IMR-90 (cell line): ENCODE results near the gene DENND6B. TPM values are rescaled to one million over a fixed set of nuclear protein-coding genes. Genes with fewer than 3 reads are reported as not detected.

Experiments used
- ATAC-seq: fragments of 200-7000 bp; cut with Tn5 transposase; 2 replicates; pipeline ENCODE4 v1.9.1; 2020; ENCODE audit warnings: low read depth, mild to moderate bottlenecking, moderate library complexity
- BruUV-seq: library from RNA; stranded (reverse); fragments of 400-500 nt; replicated peaks from 2 replicates; lab custom pipeline; 2021; lab: Mats Ljungman, UMichigan
- CTCF ChIA-PET: fragments of 300-600 bp; formaldehyde crosslinking; extraction: SDS; loops from one replicate; lab custom pipeline; 2021; ENCODE audit warnings: antibody characterized with exemption; lab: Yijun Ruan, JAX
- POLR2A ChIA-PET: fragments of 300-600 bp; sonication (Branson Sonifier 250); formaldehyde crosslinking; loops from one replicate; lab custom pipeline; 2022; ENCODE audit warnings: antibody characterized with exemption; ENCODE audit not compliant: unreplicated experiment; lab: Charles Lee
- DNase-seq: peaks from one replicate; pipeline ENCODE4 v3.0.0; 2013
- H2AFZ ChIP-seq: replicated peaks from 2 replicates; pipeline ENCODE3; 2013; ENCODE audit warnings: low read length, mild to moderate bottlenecking; ENCODE audit not compliant: poor library complexity
- H2AK5ac ChIP-seq: 2 replicates; pipeline ENCODE4 v1.6.1; 2013; ENCODE audit warnings: low read depth, low read length, inconsistent platforms
- H2AK9ac ChIP-seq: replicated peaks from 2 replicates; pipeline ENCODE3; 2013; ENCODE audit warnings: mild to moderate bottlenecking, low read depth, low read length, moderate library complexity; ENCODE audit not compliant: poor library complexity
- H2BK120ac ChIP-seq: 2 replicates; pipeline ENCODE4 v1.6.1; 2013; ENCODE audit warnings: low read depth, low read length, inconsistent platforms
- H2BK15ac ChIP-seq: 3 replicates; pipeline ENCODE4 v1.6.1; 2013; ENCODE audit warnings: low read depth, low read length, inconsistent platforms
- H2BK20ac ChIP-seq: 2 replicates; pipeline ENCODE4 v1.6.1; 2013; ENCODE audit warnings: low read depth, mild to moderate bottlenecking, inconsistent platforms, low read length, moderate library complexity
- H2BK5ac ChIP-seq: 2 replicates; pipeline ENCODE4 v1.6.1; 2013; ENCODE audit warnings: mild to moderate bottlenecking, low read depth, low read length, inconsistent platforms; ENCODE audit not compliant: poor library complexity, severe bottlenecking
- H3K14ac ChIP-seq: replicated peaks from 2 replicates; pipeline ENCODE4 v1.6.1; 2013; ENCODE audit warnings: low read depth, low read length, inconsistent platforms
- H3K18ac ChIP-seq: 2 replicates; pipeline ENCODE4 v1.6.1; 2013; ENCODE audit warnings: low read depth, low read length, control low read depth
- H3K23ac ChIP-seq: 2 replicates; pipeline ENCODE4 v1.6.1; 2013; ENCODE audit warnings: low read depth, low read length, inconsistent platforms
- H3K27ac ChIP-seq: 2 replicates; pipeline ENCODE4 v1.5.1; 2013; ENCODE audit warnings: mild to moderate bottlenecking, control low read depth, low read length; ENCODE audit not compliant: insufficient read depth
- H3K27me3 ChIP-seq: 2 replicates; pipeline ENCODE4 v1.6.1; 2013; ENCODE audit warnings: low read length; ENCODE audit not compliant: control insufficient read depth, insufficient read depth
- H3K36me3 ChIP-seq: 2 replicates; pipeline ENCODE4 v1.6.1; 2013; ENCODE audit warnings: low read length, mixed read lengths; ENCODE audit not compliant: control insufficient read depth, insufficient read depth
- H3K4ac ChIP-seq: 2 replicates; pipeline ENCODE4 v1.6.1; 2013; ENCODE audit warnings: low read depth, low read length, inconsistent platforms
- H3K4me1 ChIP-seq: 2 replicates; pipeline ENCODE4 v1.6.1; 2013; ENCODE audit warnings: low read length, mixed read lengths; ENCODE audit not compliant: control insufficient read depth, insufficient read depth
- H3K4me2 ChIP-seq: 2 replicates; pipeline ENCODE4 v1.6.1; 2013; ENCODE audit warnings: low read depth, mild to moderate bottlenecking, control low read depth, low read length, moderate library complexity
- H3K4me3 ChIP-seq: 2 replicates; pipeline ENCODE4 v1.5.1; 2013; ENCODE audit warnings: low read depth, mild to moderate bottlenecking, control low read depth, low read length, moderate library complexity; ENCODE audit not compliant: insufficient read depth
- H3K56ac ChIP-seq: 2 replicates; pipeline ENCODE4 v1.6.1; 2013; ENCODE audit warnings: low read length, inconsistent platforms; ENCODE audit not compliant: insufficient read depth; ENCODE audit errors: extremely low read depth
- H3K79me1 ChIP-seq, 2 experiments: 2 replicates each; pipeline ENCODE4 v1.6.1; 2013; ENCODE audit warnings: low read length in 2 of 2, inconsistent platforms in 1 of 2, low read depth in 1 of 2
- H3K9ac ChIP-seq: 2 replicates; pipeline ENCODE4 v1.6.1; 2013; ENCODE audit warnings: low read depth, low read length, control low read depth
- H3K9me1 ChIP-seq: 2 replicates; pipeline ENCODE4 v1.6.1; 2013; ENCODE audit warnings: low read length, inconsistent platforms; ENCODE audit not compliant: insufficient read depth
- H3K9me3 ChIP-seq: 2 replicates; pipeline ENCODE4 v1.6.1; 2013; ENCODE audit warnings: low read length; ENCODE audit not compliant: control insufficient read depth, insufficient read depth
- H4K20me1 ChIP-seq: 2 replicates; pipeline ENCODE4 v1.6.1; 2013; ENCODE audit warnings: low read length, inconsistent platforms; ENCODE audit not compliant: insufficient read depth
- H4K5ac ChIP-seq: 2 replicates; pipeline ENCODE4 v1.6.1; 2013; ENCODE audit warnings: mild to moderate bottlenecking, low read depth, low read length, control low read depth
- H4K8ac ChIP-seq, 2 experiments: 2 replicates each; pipeline ENCODE4 v1.6.1; 2013; ENCODE audit warnings: low read depth in 2 of 2, low read length in 2 of 2, control low read depth in 1 of 2, inconsistent platforms in 1 of 2
- H4K91ac ChIP-seq: 2 replicates; pipeline ENCODE4 v1.6.1; 2013; ENCODE audit warnings: low read depth, low read length, inconsistent platforms; ENCODE audit not compliant: insufficient read depth
- ELK1 ChIP-seq: fragments of 150-350 bp; IDR thresholded peaks from 2 replicates; pipeline ENCODE4 v1.6.1; 2016; ENCODE audit warnings: low read depth, mild to moderate bottlenecking, low read length, moderate library complexity, borderline replicate concordance
- WGBS, 2 experiments: methylation state at CpG; one replicate each; pipeline versions ENCODE4 v1.1.5 to v1.1.7; 2013; ENCODE audit warnings: missing lambda C conversion rate in 2 of 2; ENCODE audit not compliant: insufficient read length in 1 of 2; ENCODE audit errors: extremely low coverage in 2 of 2; 5-methylcytosine and 5-hydroxymethylcytosine counted together
- dilution Hi-C: fragments of 300-500 bp; cut with HindIII; formaldehyde crosslinking; loops from one replicate; pipeline ENCODE4 v1.14.3; 2018; ENCODE audit warnings: low sequenced_read_pairs; ENCODE audit not compliant: unreplicated experiment
- in situ Hi-C: fragments of 300-500 bp; cut with MboI; formaldehyde crosslinking; loops from 3 replicates; pipeline ENCODE4 v1.14.3; 2019; ENCODE audit warnings: low sequenced_read_pairs, inconsistent platforms, mixed read lengths
- intact Hi-C: fragments of 100-400 bp; cut with micrococcal nuclease; formaldehyde crosslinking; loops from 2 replicates; pipeline ENCODE4 v1.10.0; 2022
- polyA plus RNA-seq, 3 experiments: library from polyadenylated mRNA; depleted of rRNA; stranded (reverse); fragments of >200 nt; gene quantifications; 2 replicates each; pipeline ENCODE4 v1.2.3, GENCODE V29; 2012; ENCODE audit warnings: low replicate concordance in 1 of 3
- total RNA-seq: library from RNA; depleted of rRNA; stranded (reverse); fragments of >200 nt; gene quantifications from 2 replicates; pipeline ENCODE4 v1.2.3, GENCODE V29; 2012

The DENND6B gene
- total and polyA plus RNA-seq, 2 of the 4 experiments (the other 2 are of a cell fraction): 0.36 to 4.9 TPM

- Histone ChIP-seq H3K27me3 (no peaks in the 10 kb centered on the region), H3K23ac (no peak within 1 kb of the TSS), H3K9me1 (no peaks in the 10 kb centered on the region), H2AK5ac (no peak within 1 kb of the TSS), H2AFZ (peak within 1 kb of the TSS; percentile 89), H2AK9ac (peak within 1 kb of the TSS; percentile 78), H3K56ac (no peak within 1 kb of the TSS), H3K79me1 (peaks cover 0 to 7% of the 10 kb centered on the region in 2 experiments; a peak in 1 of 4 replicates), H3K4me1 (peaks cover 13% of the 10 kb centered on the region), H4K91ac (no peak within 1 kb of the TSS), H3K27ac (no peak within 1 kb of the TSS), H4K5ac (no peak within 1 kb of the TSS), H3K4me3 (peak within 1 kb of the TSS; percentile 56), H3K18ac (no peak within 1 kb of the TSS), H2BK20ac (no peak within 1 kb of the TSS), H4K20me1 (peaks cover 33% of the 10 kb centered on the region), H2BK5ac (no peak within 1 kb of the TSS), H3K36me3 (peaks cover 12% of the 10 kb centered on the region; the same call in 1 of the 2 replicates), H2BK15ac (no peak within 1 kb of the TSS), H4K8ac (peak within 1 kb of the TSS in 1 of 2 experiments; percentile 21; a peak in 1 of 4 replicates), H3K4ac (peak within 1 kb of the TSS; percentile 0; the same call in 1 of the 2 replicates), H3K4me2 (peak within 1 kb of the TSS; percentile 96), H2BK120ac (no peak within 1 kb of the TSS), H3K9me3 (no peaks in the 10 kb centered on the region), H3K14ac (no peak within 1 kb of the TSS), H3K9ac (peak within 1 kb of the TSS; percentile 72)
- ATAC-seq: peak; percentile 67
- in situ Hi-C loops (loop anchor here (10.0 kb wide), 1 partner anchor 55 kb away; the partner anchor contains the start of gene DENND6B), intact Hi-C loops (loop anchor here (2.0 to 5.0 kb wide), 2 partner anchors 37 to 57 kb away; partner anchors contain the start of genes DENND6B and PLXNB2), dilution Hi-C loops (no loop called here)
- no peak for TF ChIP-seq ELK1
- DNase-seq: peak; percentile 31
- POLR2A ChIA-PET: no interaction called here
- no TSS peak for BruUV-seq
- 0% methylated on average over 14 of the region's 92 CpGs; no CpG with 5 or more reads in 1 of the 2 experiments for WGBS, 2 experiments
- CTCF ChIA-PET: no interaction called here
Measured at GRCh38 chr22:50269970-50270665, 56.7 kb downstream of the DENND6B start, which contains the start of gene MAPK11. Gene MAPK11, minus strand, starts transcription at chr22:50270380. Its CDS starts 88 bp downstream, at chr22:50270292.
